Dendritic cell treated with granulocyte-macrophage colony-stimulating factor and Interleukin-4, amounts not matched to agents 40 ng/mL and 50 ng/mL, for 4 days (primary cell): ENCODE data around the gene HS6ST1.

Experiments
- H3K27ac Mint-ChIP-seq: one replicate; pipeline ENCODE4 v1.8.0; 2022; ENCODE audit warnings: mild to moderate bottlenecking, mixed read lengths
- H3K27me3 Mint-ChIP-seq: one replicate; pipeline ENCODE4 v1.8.0; 2022; ENCODE audit warnings: mild to moderate bottlenecking, mixed read lengths
- H3K36me3 Mint-ChIP-seq: one replicate; pipeline ENCODE4 v1.8.0; 2022; ENCODE audit warnings: low read depth, mixed read lengths
- H3K4me1 Mint-ChIP-seq: one replicate; pipeline ENCODE4 v1.8.0; 2022; ENCODE audit warnings: low read depth, mixed read lengths
- H3K4me3 Mint-ChIP-seq: one replicate; pipeline ENCODE4 v1.8.0; 2022; ENCODE audit warnings: mild to moderate bottlenecking, moderate library complexity, mixed read lengths
- H3K9me3 Mint-ChIP-seq: one replicate; pipeline ENCODE4 v1.8.0; 2022; ENCODE audit warnings: mixed read lengths
- intact Hi-C: fragments of 100-400 bp; cut with micrococcal nuclease; formaldehyde crosslinking; loops from one replicate; pipeline ENCODE4 v1.15.0; 2022

The HS6ST1 gene

GRCh38 chr2:128228894-128229293, 89.8 kb downstream of the HS6ST1 start:
- Mint-ChIP-seq H3K36me3 (no peaks in the 10 kb centered on the region), H3K4me3 (no peak overlapping the region), H3K27ac (no peak overlapping the region), H3K4me1 (peaks cover 5% of the 10 kb centered on the region), H3K9me3 (no peaks in the 10 kb centered on the region), H3K27me3 (peaks cover 22% of the 10 kb centered on the region)
- intact Hi-C loops = no loop called here

- no peaks in the 10 kb centered on the region for H3K9me3 Mint-ChIP-seq
These were observed 90.8 kb downstream of the HS6ST1 start for GRCh38 chr2:128227862-128228261.

GRCh38 chr2:128219891-128220290, 98.8 kb downstream of the HS6ST1 start:
- Mint-ChIP-seq H3K27me3 (peaks cover 2% of the 10 kb centered on the region), H3K9me3 (no peaks in the 10 kb centered on the region), H3K4me1 (peaks cover 13% of the 10 kb centered on the region), H3K4me3 (no peak overlapping the region), H3K27ac (no peak overlapping the region), H3K36me3 (no peaks in the 10 kb centered on the region)
- intact Hi-C loops = no loop called here

More at GRCh38 chr2:128227862-128228261, 90.8 kb downstream of the HS6ST1 start:
- peaks cover 19% of the 10 kb centered on the region for H3K27me3 Mint-ChIP-seq
- H3K27ac Mint-ChIP-seq = no peak overlapping the region
- H3K4me1 Mint-ChIP-seq = peaks cover 5% of the 10 kb centered on the region
- H3K36me3 Mint-ChIP-seq = no peaks in the 10 kb centered on the region
- H3K4me3 Mint-ChIP-seq = no peak overlapping the region
- intact Hi-C loops = no loop called here

- Mint-ChIP-seq H3K27me3 (peaks cover 2% of the 10 kb centered on the region), H3K36me3 (no peaks in the 10 kb centered on the region), H3K9me3 (no peaks in the 10 kb centered on the region), H3K27ac (peak overlapping the region; percentile 53), H3K4me3 (no peak overlapping the region), H3K4me1 (peaks cover 13% of the 10 kb centered on the region)
- intact Hi-C loops = no loop called here
These were observed 101.0 kb downstream of the HS6ST1 start for GRCh38 chr2:128217671-128218070.

GRCh38 chr2:128215897-128216642, 102.6 kb downstream of the HS6ST1 start:
- peaks cover 13% of the 10 kb centered on the region for H3K4me1 Mint-ChIP-seq
- H3K27ac Mint-ChIP-seq = no peak overlapping the region
- intact Hi-C loops = no loop called here
- no peaks in the 10 kb centered on the region for H3K36me3 Mint-ChIP-seq
- H3K9me3 Mint-ChIP-seq = no peaks in the 10 kb centered on the region
- no peak overlapping the region for H3K4me3 Mint-ChIP-seq
- peaks cover 2% of the 10 kb centered on the region for H3K27me3 Mint-ChIP-seq
